RWPE2 (cell line): ENCODE results near the gene RERE.

Source experiments
- ATAC-seq: fragments of 200-7000 bp; cut with Tn5 transposase; 3 replicates; pipeline ENCODE4 v1.9.1; 2021; ENCODE audit warnings: low read depth
- DNase-seq: peaks from one replicate; pipeline ENCODE4 v3.0.0-alpha.2; 2020; ENCODE audit warnings: low spot score
- H3K27ac ChIP-seq: fragments of 450-650 bp; 2 replicates; pipeline ENCODE4 v1.5.1; 2017; ENCODE audit warnings: mild to moderate bottlenecking; ENCODE audit not compliant: poor library complexity, severe bottlenecking
- H3K27me3 ChIP-seq: fragments of 250-450 bp; sonication (Bioruptor Pico); 2 replicates; pipeline ENCODE4 v1.5.1; 2021; ENCODE audit warnings: mild to moderate bottlenecking, moderate library complexity; ENCODE audit not compliant: insufficient read depth, poor library complexity, severe bottlenecking
- H3K36me3 ChIP-seq: fragments of 250-450 bp; sonication (Bioruptor Pico); 2 replicates; pipeline ENCODE4 v1.5.1; 2020; ENCODE audit warnings: low read depth, mild to moderate bottlenecking, moderate library complexity
- H3K4me1 ChIP-seq: fragments of 250-450 bp; sonication (Bioruptor Pico); 2 replicates; pipeline ENCODE4 v1.5.1; 2021; ENCODE audit warnings: mild to moderate bottlenecking, moderate library complexity; ENCODE audit not compliant: insufficient read depth, poor library complexity, severe bottlenecking
- H3K4me3 ChIP-seq: fragments of 250-450 bp; sonication (Bioruptor Pico); 2 replicates; pipeline ENCODE4 v1.5.1; 2021; ENCODE audit warnings: mild to moderate bottlenecking, moderate library complexity; ENCODE audit not compliant: severe bottlenecking
- H3K9me3 ChIP-seq: fragments of 250-450 bp; sonication (Bioruptor Pico); 2 replicates; pipeline ENCODE4 v1.5.1; 2021; ENCODE audit warnings: mild to moderate bottlenecking, moderate library complexity; ENCODE audit not compliant: severe bottlenecking
- CTCF ChIP-seq: fragments of 450-650 bp; IDR thresholded peaks from one replicate; pipeline ENCODE4 v1.5.1; 2017; ENCODE audit warnings: mild to moderate bottlenecking, moderate library complexity; ENCODE audit not compliant: poor library complexity, severe bottlenecking

The RERE gene

GRCh38 chr1:8602471-8603219 is 214.8 kb downstream of the RERE start:
- H3K36me3 ChIP-seq, result no peaks in the 10 kb centered on the region
- TF ChIP-seq CTCF, result no peak
- no peak overlapping the region for H3K27ac ChIP-seq
- no peaks in the 10 kb centered on the region for H3K4me1 ChIP-seq
- no peaks in the 10 kb centered on the region for H3K27me3 ChIP-seq
- DNase-seq (no peak), ATAC-seq (no peak)
- no peaks in the 10 kb centered on the region for H3K9me3 ChIP-seq
- no peak overlapping the region for H3K4me3 ChIP-seq

- Histone ChIP-seq H3K27me3 (no peaks in the 10 kb centered on the region), H3K9me3 (no peaks in the 10 kb centered on the region), H3K4me3 (no peak overlapping the region), H3K27ac (no peak overlapping the region), H3K36me3 (no peaks in the 10 kb centered on the region), H3K4me1 (no peaks in the 10 kb centered on the region)
- DNase-seq, result no peak
- ATAC-seq, result no peak
- TF ChIP-seq CTCF, result no peak
Observed at GRCh38 chr1:8600336-8600735, 217.1 kb downstream of the RERE start.

- no peaks in the 10 kb centered on the region for H3K4me1 ChIP-seq
- no peak overlapping the region for H3K27ac ChIP-seq
- ATAC-seq (no peak), DNase-seq (no peak)
- H3K9me3 ChIP-seq, result no peaks in the 10 kb centered on the region
- H3K4me3 ChIP-seq, result no peak overlapping the region
- no peak for TF ChIP-seq CTCF
- H3K27me3 ChIP-seq, result no peaks in the 10 kb centered on the region
- no peaks in the 10 kb centered on the region for H3K36me3 ChIP-seq
Observed at GRCh38 chr1:8599646-8600212, 217.7 kb downstream of the RERE start.

- TF ChIP-seq CTCF, result no peak
- Histone ChIP-seq H3K9me3 (no peaks in the 10 kb centered on the region), H3K4me3 (no peak overlapping the region), H3K4me1 (no peaks in the 10 kb centered on the region), H3K36me3 (no peaks in the 10 kb centered on the region), H3K27me3 (no peaks in the 10 kb centered on the region), H3K27ac (no peak overlapping the region)
- DNase-seq, result no peak
- no peak for ATAC-seq
Observed at GRCh38 chr1:8598783-8599182, 218.7 kb downstream of the RERE start.
